HG02759 (cell line): ENCODE results near the gene ZCCHC14.
"Not testable (repeated sequence)": the region's sequence is repeated elsewhere in the genome, so short reads cannot be mapped to it uniquely, and the experiment has no call there.

Experiments
- ATAC-seq: cut with Tn5 transposase; IDR thresholded peaks from one replicate; pipeline ENCODE4 v1.9.1; 2021; ENCODE audit warnings: mild to moderate bottlenecking, moderate library complexity; ENCODE audit not compliant: unreplicated experiment

Gene ZCCHC14

GRCh38 chr16:87497767-87498290 lies 5.0 kb upstream of the ZCCHC14 start:
- not testable (repeated sequence) for ATAC-seq

- ATAC-seq: not testable (repeated sequence)
These were observed 4.4 kb upstream of the ZCCHC14 start for GRCh38 chr16:87497023-87497766.

GRCh38 chr16:87496447-87496801 lies 3.6 kb upstream of the ZCCHC14 start:
- peak; percentile 33 for ATAC-seq

GRCh38 chr16:87495578-87496446 lies 3.0 kb upstream of the ZCCHC14 start:
- ATAC-seq: no peak

GRCh38 chr16:87493608-87494280 lies 920 bp upstream of the ZCCHC14 start:
- ATAC-seq: no peak

- peak; percentile 10 for ATAC-seq
These were observed 563 bp downstream of the ZCCHC14 start for GRCh38 chr16:87492291-87492630.

GRCh38 chr16:87491522-87492290 lies 1.1 kb downstream of the ZCCHC14 start:
- no peak for ATAC-seq

GRCh38 chr16:87490799-87491521 lies 1.9 kb downstream of the ZCCHC14 start:
- not testable (repeated sequence) for ATAC-seq

- no peak for ATAC-seq
These were observed 2.6 kb downstream of the ZCCHC14 start for GRCh38 chr16:87490096-87490798.

- no peak for ATAC-seq
These were observed 3.3 kb downstream of the ZCCHC14 start for GRCh38 chr16:87489434-87490045.

GRCh38 chr16:87488960-87489359 lies 3.9 kb downstream of the ZCCHC14 start:
- not testable (repeated sequence) for ATAC-seq

GRCh38 chr16:87487361-87487924 lies 5.4 kb downstream of the ZCCHC14 start:
- no peak for ATAC-seq

- ATAC-seq: no peak
These were observed 6.0 kb downstream of the ZCCHC14 start for GRCh38 chr16:87486713-87487247.

- ATAC-seq: no peak
These were observed 6.5 kb downstream of the ZCCHC14 start for GRCh38 chr16:87486282-87486681.

GRCh38 chr16:87485792-87486191 lies 7.0 kb downstream of the ZCCHC14 start:
- ATAC-seq: not testable (repeated sequence)

- ATAC-seq: no peak
These were observed 8.1 kb downstream of the ZCCHC14 start for GRCh38 chr16:87484487-87485331.

GRCh38 chr16:87483481-87483880 lies 9.3 kb downstream of the ZCCHC14 start:
- ATAC-seq: no peak
